ENCODE measurements around the gene NRM. TPM values are rescaled to one million over a fixed set of nuclear protein-coding genes. Genes with fewer than 3 reads are reported as not detected.

NRM gene
- total RNA-seq, result 17.4 and 17.8 TPM in 2 replicates

GRCh38 chr6:30690403-30691207 is at the start of gene NRM:
Gene NRM, minus strand, starts transcription at chr6:30690984. Its CDS starts 10 bp downstream, at chr6:30690974.
- peak within 1 kb of the TSS; percentile 92 for H3K4me3 Mint-ChIP-seq
- peak within 1 kb of the TSS; percentile 99 for H3K27ac Mint-ChIP-seq
- no peaks in the 10 kb centered on the region for H3K27me3 Mint-ChIP-seq
- peak; percentile 25 for ATAC-seq (ENCODE audit: low read depth)
- peaks cover 53% of the 10 kb centered on the region for H3K4me1 Mint-ChIP-seq
- H3K36me3 Mint-ChIP-seq (ENCODE audit: low read depth), result peaks cover 13% of the 10 kb centered on the region
- CTCF ChIA-PET, result interaction anchor here (1.1 to 6.1 kb wide), 4 partner anchors 11 to 40 kb away, joined by 3 to 58 read pairs (median 18); no protein-coding TSS in a partner anchor
- intact Hi-C loops (cut with micrococcal nuclease), result loop anchor here (1.0 kb wide), 1 partner anchor 13 kb away; no protein-coding TSS in a partner anchor
- TF ChIP-seq CTCF (IDR thresholded peaks at IDR 0.05), result no peak
- POLR2A ChIA-PET, result interaction anchor here (1.0 to 8.2 kb wide), 5 partner anchors 8 to 75 kb away, joined by 3 to 262 read pairs (median 5); partner anchors contain the start of genes MDC1 and TUBB
- DNase-seq, result peak; percentile 74
- no peaks in the 10 kb centered on the region for H3K9me3 Mint-ChIP-seq

- ATAC-seq (ENCODE audit: low read depth) (no peak), DNase-seq (no peak)
- TF ChIP-seq CTCF (IDR thresholded peaks at IDR 0.05), result no peak
- Mint-ChIP-seq H3K4me3 (peak overlapping the region; percentile 55), H3K27ac (no peak overlapping the region), H3K36me3 (ENCODE audit: low read depth) (peaks cover 33% of the 10 kb centered on the region), H3K27me3 (no peaks in the 10 kb centered on the region), H3K4me1 (peaks cover 53% of the 10 kb centered on the region), H3K9me3 (no peaks in the 10 kb centered on the region)
- POLR2A ChIA-PET, result no interaction called here
- CTCF ChIA-PET, result interaction anchor here (0.5 kb wide), 1 partner anchor 266 kb away, joined by 5 read pairs; no protein-coding TSS in a partner anchor
- intact Hi-C loops (cut with micrococcal nuclease), result loop anchor here (5.0 kb wide), 3 partner anchors 72 to 217 kb away; partner anchors contain the start of genes MRPS18B and PPP1R10
These were observed 49.7 kb upstream of the NRM start for GRCh38 chr6:30740540-30740870.

- Mint-ChIP-seq H3K27ac (no peak overlapping the region), H3K4me3 (no peak overlapping the region), H3K27me3 (no peaks in the 10 kb centered on the region), H3K36me3 (ENCODE audit: low read depth) (peaks cover 38% of the 10 kb centered on the region), H3K4me1 (peaks cover 53% of the 10 kb centered on the region), H3K9me3 (no peaks in the 10 kb centered on the region)
- intact Hi-C loops (cut with micrococcal nuclease), result no loop called here
- POLR2A ChIA-PET, result interaction anchor here (0.6 to 1.2 kb wide), 4 partner anchors 36 to 130 kb away, joined by 3 to 7 read pairs (median 4); partner anchors contain the start of gene DHX16
- ATAC-seq (ENCODE audit: low read depth), result no peak
- no peak for TF ChIP-seq CTCF (IDR thresholded peaks at IDR 0.05)
- CTCF ChIA-PET, result interaction anchor here (1.1 to 20.0 kb wide), 4 partner anchors 8 to 341 kb away, joined by 3 to 576 read pairs (median 4); partner anchors contain the start of gene DHX16
- DNase-seq, result no peak
These were observed 47.7 kb upstream of the NRM start for GRCh38 chr6:30738532-30738931.

GRCh38 chr6:30735668-30736314 is 45.0 kb upstream of the NRM start:
- no peaks in the 10 kb centered on the region for H3K9me3 Mint-ChIP-seq
- H3K27ac Mint-ChIP-seq, result peak overlapping the region; percentile 81
- H3K4me3 Mint-ChIP-seq, result peak overlapping the region; percentile 63
- H3K4me1 Mint-ChIP-seq, result peaks cover 38% of the 10 kb centered on the region
- DNase-seq, result no peak
- no peaks in the 10 kb centered on the region for H3K27me3 Mint-ChIP-seq
- ATAC-seq (ENCODE audit: low read depth), result peak; percentile 54
- POLR2A ChIA-PET, result interaction anchor here (0.9 to 1.9 kb wide), 6 partner anchors 9 to 63 kb away, joined by 3 to 14 read pairs (median 4); partner anchors contain the start of genes DHX16 and MDC1
- no peak for TF ChIP-seq CTCF (IDR thresholded peaks at IDR 0.05)
- peaks cover 36% of the 10 kb centered on the region for H3K36me3 Mint-ChIP-seq (ENCODE audit: low read depth)
- intact Hi-C loops (cut with micrococcal nuclease), result no loop called here
- CTCF ChIA-PET, result interaction anchor here (0.9 to 20.0 kb wide), 4 partner anchors 10 to 194 kb away, joined by 4 to 576 read pairs (median 4); partner anchors contain the start of gene DHX16

All from activated B cell treated with CpG ODN at 0.5 μM for 24 hours (primary cell).